ENCODE measurements around the gene BAHCC1. TPM values are rescaled to one million over a fixed set of nuclear protein-coding genes. Genes with fewer than 3 reads are reported as not detected.

The BAHCC1 gene
- total and polyA plus RNA-seq, 9 of the 15 experiments (the other 6 are each of a cell fraction or from before 2014, with no cell fraction given) = 0.14 to 26.9 (median 5.0) TPM

GRCh38 chr17:81487487-81488275 is 92.4 kb downstream of the BAHCC1 start (continued):
- no peak for TF ChIP-seq PKNOX1 (IDR thresholded peaks at IDR 0.05)
- no peak for TF ChIP-seq ELK1 (CRISPR knock-in tag; IDR thresholded peaks at IDR 0.05)

GRCh38 chr17:81488276-81488860 is 93.1 kb downstream of the BAHCC1 start:
- Histone ChIP-seq H4K20me1 (replicated peaks; ENCODE audit: control insufficient read depth, insufficient read depth, low read length) (no peaks in the 10 kb centered on the region), H3K9me1 (ENCODE audit: control insufficient read depth, insufficient read depth, low read length) (no peaks in the 10 kb centered on the region), H3K4me1 (replicated peaks in 1 of 2; ENCODE audit: control insufficient read depth in 2 of 2, insufficient read depth in 2 of 2, low read length in 2 of 2) (peaks cover 14 to 61% of the 10 kb centered on the region in 2 experiments), H3K4me2 (ENCODE audit: insufficient read depth, low read length) (peak overlapping the region; percentile 75), H3K36me3 (ENCODE audit: control insufficient read depth, insufficient read depth, low read length) (no peaks in the 10 kb centered on the region), H3K27me3 (ENCODE audit: control insufficient read depth in 2 of 2, insufficient read depth in 2 of 2, low read length in 2 of 2) (no peaks in the 10 kb centered on the region; a peak in 1 of 5 replicates), H3K4me3 (peak overlapping the region; percentile 55), H3K9me3 (replicated peaks; ENCODE audit: control insufficient read depth, insufficient read depth, low read depth, low read length) (no peaks in the 10 kb centered on the region), H3K27ac (ENCODE audit: extremely low read depth, low read depth, low read length) (peak overlapping the region; percentile 94), H3K79me2 (ENCODE audit: control insufficient read depth, insufficient read depth, low read length) (peaks cover 11% of the 10 kb centered on the region; the same call in 2 of the 3 replicates), H2AFZ (ENCODE audit: low read depth, low read length) (peak overlapping the region; percentile 91; the same call in 1 of the 2 replicates), H3K9ac (ENCODE audit: insufficient read depth in 1 of 2, low read depth in 2 of 2, low read length in 2 of 2) (peak overlapping the region; percentile 92 to 98)
- in situ Hi-C loops (cut with MboI) = no loop called here
- FAIRE-seq (no peak), ATAC-seq (peak; percentile 5), DNase-seq (ENCODE audit: extremely low read depth in 1 of 4, low spot score in 3 of 4) (peak in 2 of 4 experiments; percentile 57 to 58)
- ChIA-PET POLR2A (interaction anchor here (1.8 to 2.7 kb wide), 2 partner anchors 20 to 22 kb away, joined by 6 to 17 read pairs; no protein-coding TSS in a partner anchor), CTCF (ENCODE audit: low intra/inter-chr PET ratio) (no interaction called here)
- intact Hi-C loops (cut with micrococcal nuclease) = loop anchor here (10.0 kb wide), 1 partner anchor 194 kb away; the partner anchor contains the start of gene SLC38A10
- 2% methylated on average over 25 of the region's 52 CpGs for WGBS (ENCODE audit: insufficient coverage, low coverage, missing lambda C conversion rate)
- TSS peak; percentile 55 for BruUV-seq (replicated peaks)
- TF ChIP-seq ZNF408 (CRISPR knock-in tag; IDR thresholded peaks at IDR 0.05; ENCODE audit: low read depth) = no peak
- no peak for TF ChIP-seq CEBPB (tag; IDR thresholded peaks at IDR 0.05)
- TF ChIP-seq YY1 (IDR thresholded peaks at IDR 0.05; ENCODE audit: borderline replicate concordance in 1 of 3, control insufficient read depth in 1 of 3, extremely low read depth in 1 of 3, insufficient read depth in 3 of 3, insufficient read length in 1 of 3, insufficient replicate concordance in 2 of 3, low read depth in 1 of 3, low read length in 2 of 3) = peak in 1 of 3 experiments; percentile 4
- no peak for TF ChIP-seq EZH2 (IDR thresholded peaks at IDR 0.05; ENCODE audit: borderline replicate concordance, low read depth, low read length)
- TF ChIP-seq FIP1L1 (IDR thresholded peaks at IDR 0.05; ENCODE audit: low read depth, low read length, poor library complexity, severe bottlenecking) = peak; percentile 61
- TF ChIP-seq ZNF79 (CRISPR knock-in tag; IDR thresholded peaks at IDR 0.05; ENCODE audit: low read depth) = no peak
- TF ChIP-seq VEZF1 (CRISPR knock-in tag; IDR thresholded peaks at IDR 0.05) = peak; percentile 8; the same call in 1 of the 2 replicates
